Testis (tissue), 2 donors: Measurements from ENCODE around the gene COL5A2.

Source experiments
- CTCF ChIP-seq, 3 experiments: fragments of 450-650 bp in 2 of 3; fragments of 200-600 bp in 1 of 3; sonication (generic) in 1 of 3; IDR thresholded peaks; one replicate each; pipeline ENCODE4 v1.5.1; 2016 to 2019; ENCODE audit warnings: antibody characterized with exemption in 3 of 3, mild to moderate bottlenecking in 2 of 3, moderate library complexity in 1 of 3
- POLR2A ChIP-seq: fragments of 450-650 bp; IDR thresholded peaks from one replicate; pipeline ENCODE4 v1.6.1; 2017; ENCODE audit warnings: antibody characterized with exemption, mild to moderate bottlenecking, moderate library complexity

- TF ChIP-seq POLR2A, result no peak
- no peak for TF ChIP-seq CTCF (IDR thresholded peaks at IDR 0.05)
These were observed 97.1 kb downstream of the COL5A2 start for GRCh38 chr2:189082376-189082975.
